HUES6 (cell line): ENCODE results near the gene RASGRF1.

Experiments
- H3K27ac ChIP-seq: 2 replicates; pipeline ENCODE4 v1.7.0; 2013; ENCODE audit warnings: low read depth, mild to moderate bottlenecking, low read length, inconsistent platforms
- H3K27me3 ChIP-seq: 2 replicates; pipeline ENCODE4 v1.6.1; 2013; ENCODE audit warnings: low read length; ENCODE audit not compliant: control insufficient read depth, insufficient read depth
- H3K36me3 ChIP-seq: 2 replicates; pipeline ENCODE4 v1.6.1; 2013; ENCODE audit warnings: low read length; ENCODE audit not compliant: control insufficient read depth, insufficient read depth
- H3K4me1 ChIP-seq: 2 replicates; pipeline ENCODE4 v1.6.1; 2013; ENCODE audit warnings: low read length; ENCODE audit not compliant: control insufficient read depth, insufficient read depth
- H3K4me3 ChIP-seq: 2 replicates; pipeline ENCODE4 v1.5.1; 2013; ENCODE audit warnings: low read depth, low read length
- H3K9ac ChIP-seq: one replicate; pipeline ENCODE4 v1.6.1; 2013; ENCODE audit warnings: mild to moderate bottlenecking, low read length
- H3K9me3 ChIP-seq: 2 replicates; pipeline ENCODE4 v1.6.1; 2013; ENCODE audit warnings: low read depth, low read length; ENCODE audit not compliant: control insufficient read depth, insufficient read depth

The RASGRF1 gene

DNA sequence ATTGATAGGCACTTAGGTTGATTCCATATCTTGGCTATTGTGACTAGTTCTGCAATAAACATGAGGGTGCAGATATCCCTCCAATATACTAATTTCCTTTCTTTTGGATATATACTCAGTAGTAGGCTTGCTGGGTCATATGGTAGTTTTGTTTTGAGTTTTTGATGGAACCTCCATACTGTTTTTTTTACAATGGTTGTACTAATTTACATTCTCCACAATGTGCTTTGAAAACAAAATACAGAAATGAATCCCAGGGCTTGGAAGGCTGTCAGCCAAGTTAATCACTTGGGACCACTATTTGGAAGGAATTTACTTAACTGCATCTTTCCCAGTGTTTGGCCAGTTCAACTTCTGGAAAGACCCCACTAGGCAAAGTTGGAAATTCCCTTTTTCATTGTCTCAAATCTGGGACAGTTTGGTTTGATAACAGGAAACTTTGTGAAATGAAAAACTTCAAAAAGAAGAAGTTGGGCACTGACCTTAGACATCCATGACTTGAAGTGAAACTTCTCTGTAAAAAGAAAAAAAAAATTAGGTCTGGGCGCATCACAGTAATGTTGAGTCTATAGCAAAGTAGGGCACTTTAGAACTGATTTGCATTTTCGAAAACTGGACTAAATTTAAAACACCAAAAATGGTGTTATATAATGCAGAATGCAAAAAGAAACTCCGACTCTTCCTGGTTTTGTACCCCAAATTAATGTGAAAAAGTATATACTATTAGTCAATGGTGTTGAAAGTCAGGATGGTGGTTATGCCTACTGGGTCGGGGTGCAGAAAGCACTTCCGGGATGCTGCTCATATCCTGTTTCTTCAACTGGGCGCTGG, 151.7 kb downstream of the RASGRF1 start:
- no peaks in the 10 kb centered on the region for H3K9me3 ChIP-seq
- H3K4me1 ChIP-seq, result 0 out of 2 replicates have a peak, but pooled peaks cover under 1% of the 10 kb centered on the region
- H3K36me3 ChIP-seq, result 0 out of 2 replicates have a peak, but pooled peaks cover 5% of the 10 kb centered on the region
- H3K27ac ChIP-seq, result no peak overlapping the region
- H3K4me3 ChIP-seq, result no peak overlapping the region
- H3K27me3 ChIP-seq, result peaks cover 15% of the 10 kb centered on the region
- no peak overlapping the region for H3K9ac ChIP-seq

GRCh38 chr15:78937132-78937739, 153.3 kb downstream of the RASGRF1 start:
- H3K36me3 ChIP-seq, result 0 out of 2 replicates have a peak, but pooled peaks cover 5% of the 10 kb centered on the region
- no peak overlapping the region for H3K9ac ChIP-seq
- H3K27me3 ChIP-seq, result no peaks in the 10 kb centered on the region
- H3K4me1 ChIP-seq, result no peaks in the 10 kb centered on the region
- H3K4me3 ChIP-seq, result no peak overlapping the region
- H3K27ac ChIP-seq, result no peak overlapping the region
- H3K9me3 ChIP-seq, result no peaks in the 10 kb centered on the region

DNA sequence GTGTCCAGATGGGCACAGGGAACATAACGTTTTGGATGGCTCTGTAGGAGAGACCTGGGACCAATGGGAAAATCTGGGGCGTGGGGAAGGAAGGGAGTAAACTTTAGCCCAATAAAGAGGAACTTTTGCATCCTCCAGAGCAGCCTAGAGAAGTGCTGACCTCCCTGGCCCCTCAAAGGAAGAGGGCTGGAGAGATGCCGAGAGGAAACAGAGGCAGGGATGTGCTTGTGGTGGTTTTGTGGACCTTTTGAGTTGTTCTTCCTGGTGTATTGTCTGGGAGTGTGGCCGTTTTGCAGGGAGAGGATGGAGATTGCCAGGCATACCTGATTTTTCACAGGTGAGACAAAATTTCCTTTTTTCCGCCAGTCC, 155.9 kb downstream of the RASGRF1 start:
- Histone ChIP-seq H3K36me3 (0 out of 2 replicates have a peak, but pooled peaks cover 5% of the 10 kb centered on the region), H3K4me1 (no peaks in the 10 kb centered on the region)

GRCh38 chr15:78933823-78934654, 156.5 kb downstream of the RASGRF1 start:
- 0 out of 2 replicates have a peak, but pooled peaks cover 5% of the 10 kb centered on the region for H3K36me3 ChIP-seq
- H3K4me1 ChIP-seq, result no peaks in the 10 kb centered on the region; the same call in 1 of the 2 replicates
- H3K4me3 ChIP-seq, result no peak overlapping the region
- H3K9ac ChIP-seq, result no peak overlapping the region
- H3K27ac ChIP-seq, result no peak overlapping the region
- no peaks in the 10 kb centered on the region for H3K9me3 ChIP-seq
- H3K27me3 ChIP-seq, result no peaks in the 10 kb centered on the region

More for the DNA sequence above, 155.9 kb downstream of the RASGRF1 start:
- Histone ChIP-seq H3K27ac (no peak overlapping the region), H3K9ac (no peak overlapping the region), H3K4me3 (no peak overlapping the region), H3K9me3 (no peaks in the 10 kb centered on the region), H3K27me3 (no peaks in the 10 kb centered on the region)

DNA sequence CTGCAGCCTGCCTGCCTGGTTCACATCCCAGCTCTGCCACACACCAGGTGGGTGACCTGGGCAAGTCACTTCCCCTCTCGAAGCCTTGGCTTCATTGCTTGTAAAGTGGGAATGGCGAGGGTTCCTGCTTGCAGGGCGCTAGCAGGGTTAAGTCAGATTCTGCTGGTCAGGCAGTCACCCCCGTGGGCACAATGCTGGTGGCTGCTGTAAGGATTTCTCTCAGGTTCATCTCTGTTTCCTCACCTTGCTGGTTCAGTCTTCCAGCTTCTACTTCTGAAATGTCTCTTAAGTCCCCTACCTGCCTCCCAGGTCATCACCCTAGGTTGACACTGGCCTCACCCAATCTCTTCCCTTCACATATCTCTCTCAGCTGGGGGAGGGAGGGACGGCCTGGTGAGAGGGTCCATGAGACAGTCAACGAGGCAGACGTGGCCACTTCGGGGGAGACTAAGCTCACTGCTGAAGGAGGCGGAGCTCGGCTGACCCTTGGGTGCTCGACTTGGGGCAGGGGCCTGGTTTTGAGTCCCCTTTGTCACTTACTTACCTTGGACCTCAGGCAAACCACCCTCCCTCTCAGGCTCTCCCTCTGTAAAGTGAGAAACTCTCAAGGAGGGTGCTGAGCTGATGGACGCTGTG, 157.3 kb downstream of the RASGRF1 start:
- no peak overlapping the region for H3K27ac ChIP-seq
- no peak overlapping the region for H3K4me3 ChIP-seq

GRCh38 chr15:78932258-78932808, 158.2 kb downstream of the RASGRF1 start:
- no peak overlapping the region for H3K9ac ChIP-seq
- H3K27ac ChIP-seq, result no peak overlapping the region
- H3K4me1 ChIP-seq, result no peaks in the 10 kb centered on the region; the same call in 1 of the 2 replicates
- H3K4me3 ChIP-seq, result no peak overlapping the region
- peaks cover 10% of the 10 kb centered on the region; the same call in 1 of the 2 replicates for H3K36me3 ChIP-seq
- no peaks in the 10 kb centered on the region for H3K9me3 ChIP-seq
- no peaks in the 10 kb centered on the region for H3K27me3 ChIP-seq

More for the DNA sequence above, 157.3 kb downstream of the RASGRF1 start:
- no peaks in the 10 kb centered on the region; the same call in 1 of the 2 replicates for H3K4me1 ChIP-seq
- no peaks in the 10 kb centered on the region for H3K9me3 ChIP-seq
- H3K9ac ChIP-seq, result no peak overlapping the region
- H3K27me3 ChIP-seq, result no peaks in the 10 kb centered on the region
- H3K36me3 ChIP-seq, result 0 out of 2 replicates have a peak, but pooled peaks cover 5% of the 10 kb centered on the region

GRCh38 chr15:78931439-78932257, 158.9 kb downstream of the RASGRF1 start:
- H3K9ac ChIP-seq, result no peak overlapping the region
- H3K9me3 ChIP-seq, result no peaks in the 10 kb centered on the region
- H3K27me3 ChIP-seq, result no peaks in the 10 kb centered on the region
- peaks cover 16% of the 10 kb centered on the region for H3K36me3 ChIP-seq
- H3K4me3 ChIP-seq, result no peak overlapping the region
- H3K4me1 ChIP-seq, result no peaks in the 10 kb centered on the region; the same call in 1 of the 2 replicates
- H3K27ac ChIP-seq, result no peak overlapping the region

DNA sequence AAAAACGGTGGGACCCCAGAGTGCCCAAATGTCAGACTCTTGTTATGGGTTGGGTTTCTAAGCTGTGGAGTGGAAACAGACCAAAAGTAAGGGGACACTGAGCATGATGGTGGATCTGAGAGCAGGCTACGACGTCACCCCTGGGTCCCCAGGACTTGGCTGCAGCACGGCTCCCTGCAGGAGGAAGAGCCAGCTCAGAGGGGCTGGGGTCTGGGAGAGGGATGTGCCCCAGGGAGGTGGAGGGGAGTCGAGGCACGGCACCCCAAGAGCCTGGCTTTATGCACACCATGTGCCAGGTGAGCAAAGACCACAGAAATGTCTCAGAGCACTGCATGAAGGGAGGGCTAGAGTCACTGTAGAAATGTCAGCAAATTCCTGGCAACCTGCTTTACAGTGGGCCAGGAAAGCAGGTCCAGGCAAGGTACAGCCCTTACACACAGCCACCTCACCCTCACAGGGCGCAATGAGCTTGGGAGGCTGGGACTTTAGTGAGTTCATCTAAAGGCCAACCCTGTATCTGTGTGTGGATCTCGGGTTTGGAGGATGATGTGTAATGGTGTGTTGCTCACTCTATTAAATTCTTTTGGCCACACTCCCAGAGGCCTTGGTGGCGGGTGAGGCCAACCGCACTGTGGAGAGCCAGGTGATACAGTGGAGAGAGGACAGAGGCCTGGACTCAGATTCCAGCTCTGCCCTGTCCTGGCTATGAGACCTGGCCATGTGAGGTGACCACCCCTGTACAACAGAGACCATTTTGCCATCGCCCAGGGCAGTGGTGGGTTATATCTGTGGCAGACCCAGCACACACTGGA, 159.8 kb downstream of the RASGRF1 start:
- H3K4me3 ChIP-seq, result no peak overlapping the region
- no peaks in the 10 kb centered on the region; the same call in 1 of the 2 replicates for H3K4me1 ChIP-seq
- no peak overlapping the region for H3K9ac ChIP-seq
- H3K9me3 ChIP-seq, result no peaks in the 10 kb centered on the region
- H3K27ac ChIP-seq, result no peak overlapping the region
- peaks cover 21% of the 10 kb centered on the region for H3K36me3 ChIP-seq
- H3K27me3 ChIP-seq, result no peaks in the 10 kb centered on the region

DNA sequence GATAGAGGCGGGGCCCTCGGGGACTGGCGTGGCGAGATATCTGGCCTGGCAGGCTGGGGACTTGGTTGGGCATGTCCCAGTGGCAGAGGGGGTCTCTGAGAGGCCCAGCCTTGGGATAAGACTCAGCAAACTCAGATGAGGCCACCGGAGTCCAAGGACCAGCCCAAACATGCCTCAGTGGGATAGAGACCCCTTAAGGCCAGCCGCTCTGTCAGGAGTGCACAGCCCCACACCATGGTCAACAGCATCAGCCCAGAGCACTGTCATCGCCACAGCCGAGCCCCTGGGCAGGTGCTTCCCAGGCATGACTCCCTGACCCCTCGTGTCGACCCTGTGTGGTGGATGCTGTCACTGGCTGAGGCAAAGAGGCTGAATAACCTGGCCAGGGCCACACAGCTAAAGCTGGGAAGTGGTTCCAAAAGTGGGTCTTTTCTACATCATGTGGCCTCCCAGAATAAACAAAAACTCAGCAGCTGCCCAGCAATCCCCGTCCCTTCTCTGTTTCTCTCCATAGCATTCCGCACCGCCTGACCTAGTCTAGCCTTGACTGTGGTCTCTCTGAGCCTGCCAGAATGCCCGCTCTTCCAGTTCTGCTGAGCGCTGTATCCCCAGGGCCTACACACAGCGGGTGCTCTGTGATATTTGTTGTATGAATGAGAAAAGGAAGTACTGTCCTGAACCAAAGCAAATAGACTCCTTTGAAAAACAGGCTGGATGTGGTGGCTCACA, 160.9 kb downstream of the RASGRF1 start:
- Histone ChIP-seq H3K27ac (no peak overlapping the region), H3K4me3 (no peak overlapping the region), H3K27me3 (no peaks in the 10 kb centered on the region), H3K9me3 (no peaks in the 10 kb centered on the region), H3K36me3 (peaks cover 30% of the 10 kb centered on the region), H3K4me1 (no peaks in the 10 kb centered on the region; the same call in 1 of the 2 replicates), H3K9ac (no peak overlapping the region)
